Mesenteric fat pad (tissue), 1 donor: Measurements from ENCODE around the gene ACTL9. TPM values are rescaled to one million over a fixed set of nuclear protein-coding genes. Genes with fewer than 3 reads are reported as not detected.
A peak's percentile ranks its signal among the peaks of the same experiment; 100 is the strongest.

Experiments
- DNase-seq: peaks from one replicate; pipeline ENCODE4 v3.0.0-alpha.2; 2020; ENCODE audit warnings: low spot score
- total RNA-seq: library from RNA; stranded (reverse); fragmentation: NEBNext Ultra II Directional; extraction: Animal tissue kit (Norgen Biotek cat#: 25700); gene quantifications from one replicate; pipeline ENCODE4 v1.2.1, GENCODE V29; 2021
- donor health status: DM: yes; HTN: yes; CAD: no.

ACTL9 gene
- total RNA-seq, 1 donor from 2014 or later, result not detected

DNA sequence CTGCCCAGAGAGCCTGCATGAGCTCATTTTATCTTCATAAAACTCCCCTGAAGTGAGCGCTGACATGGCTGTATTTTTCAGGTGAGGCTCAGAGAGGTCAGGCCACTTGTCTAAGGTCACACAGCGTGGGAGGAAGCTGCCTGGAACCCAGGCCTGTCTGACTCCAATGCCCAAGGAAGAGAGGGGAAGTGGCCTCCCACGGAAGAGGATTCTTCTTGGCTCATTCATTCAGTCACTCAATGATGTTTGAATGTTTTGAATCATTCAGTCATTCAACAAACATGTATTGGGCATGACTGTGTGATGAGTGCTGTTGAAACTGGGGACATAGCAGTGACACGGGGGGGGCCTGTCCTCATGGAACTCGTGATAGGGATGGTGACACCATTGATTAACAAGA is 12.0 kb downstream of the ACTL9 start:
- DNase-seq, result no peak

DNA sequence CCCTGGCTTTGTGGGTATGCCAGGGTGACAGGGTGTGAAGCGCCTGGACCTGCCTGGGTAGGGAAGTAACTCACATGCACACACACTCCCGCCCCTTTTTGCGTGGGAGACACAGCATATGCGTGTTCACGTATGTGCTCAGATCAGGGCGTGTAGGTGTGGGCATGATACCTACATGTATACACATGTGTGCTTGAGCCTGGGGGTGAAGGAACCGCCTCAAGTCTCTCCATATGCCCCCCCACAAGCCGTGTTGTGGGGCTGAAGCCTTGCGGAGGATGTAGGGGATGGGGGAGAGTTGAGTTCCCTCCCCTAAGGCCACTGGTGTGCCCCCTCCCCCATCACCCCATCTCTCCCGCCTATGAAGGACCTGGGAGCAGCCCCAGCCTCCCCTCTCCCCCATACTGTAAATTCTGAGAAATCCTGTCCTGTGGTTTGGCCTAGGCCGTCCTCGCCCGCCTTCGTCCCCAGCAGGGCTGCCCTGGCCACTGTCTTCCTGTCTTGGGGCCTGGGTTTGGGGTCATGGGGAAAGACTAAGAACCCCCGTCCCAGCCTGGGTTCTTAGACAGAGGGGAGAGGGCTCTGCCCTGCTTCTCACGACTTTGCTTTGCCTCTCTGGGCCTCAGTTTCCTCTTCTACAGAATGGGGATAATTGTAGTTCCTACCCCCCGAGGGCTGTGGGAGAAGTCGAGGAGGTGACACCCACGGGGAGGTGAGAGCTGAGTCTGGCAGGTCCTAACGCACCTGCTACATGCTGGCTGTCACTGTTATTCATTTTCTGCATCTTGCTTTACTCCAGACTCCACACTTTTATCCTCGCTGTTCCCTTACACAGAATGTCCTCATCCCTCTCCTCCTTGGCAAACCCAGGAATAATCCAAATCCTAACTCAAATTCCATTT is 14.3 kb downstream of the ACTL9 start:
- DNase-seq, result no peak

GRCh38 chr19:8682931-8683330 is 15.7 kb downstream of the ACTL9 start:
- DNase-seq, result no peak

DNA sequence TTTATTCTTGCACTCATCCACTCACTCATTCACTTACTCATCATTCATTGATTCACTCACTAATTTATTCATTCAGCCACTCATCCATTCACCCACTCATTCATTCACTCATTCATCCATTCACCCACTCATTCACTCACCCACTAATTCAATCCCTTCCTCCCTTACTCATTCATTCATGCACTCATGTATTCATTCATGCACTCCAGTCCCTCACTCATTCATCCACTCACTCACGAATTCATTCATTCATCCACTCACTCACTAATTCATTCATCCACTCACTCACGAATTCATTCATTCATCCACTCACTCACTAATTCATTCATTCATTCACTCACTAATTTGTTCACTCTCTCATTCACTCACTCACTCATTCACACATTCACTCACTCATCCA is 16.1 kb downstream of the ACTL9 start:
- no peak for DNase-seq

- DNase-seq, result no peak
Measured at GRCh38 chr19:8681345-8682029, 17.1 kb downstream of the ACTL9 start.

DNA sequence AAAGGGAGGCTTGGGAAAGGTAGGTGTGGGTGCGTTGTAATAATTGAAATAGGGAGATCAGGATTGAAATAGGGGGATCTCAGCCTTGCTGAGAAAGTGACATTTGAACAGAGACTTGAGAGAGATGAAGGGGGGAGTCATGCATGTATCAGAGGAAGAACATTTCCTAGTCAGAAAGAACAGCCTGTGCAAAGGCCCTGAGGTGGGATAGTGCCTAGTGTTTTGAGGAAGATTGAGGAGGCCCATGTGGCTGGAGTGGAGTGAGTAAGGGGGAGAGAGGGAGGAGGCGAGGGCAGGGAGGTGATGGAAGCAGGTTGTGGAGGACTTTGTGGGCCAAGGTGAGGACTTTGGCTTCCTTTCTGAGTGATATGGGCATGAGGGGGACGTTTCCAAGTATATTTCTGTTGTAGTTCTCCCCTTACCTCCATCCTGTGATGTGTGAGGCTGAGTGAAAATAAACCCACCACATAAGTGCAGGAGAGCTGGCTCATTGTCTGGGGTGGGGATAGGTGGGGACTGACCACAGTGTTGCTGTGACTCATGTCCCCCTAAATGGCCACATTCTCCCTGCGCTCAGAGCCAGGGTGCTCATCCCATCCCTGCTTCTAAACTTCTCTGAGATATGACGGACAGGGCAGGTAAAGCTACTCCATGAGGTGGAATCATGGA is 17.8 kb downstream of the ACTL9 start:
- DNase-seq, result no peak

DNA sequence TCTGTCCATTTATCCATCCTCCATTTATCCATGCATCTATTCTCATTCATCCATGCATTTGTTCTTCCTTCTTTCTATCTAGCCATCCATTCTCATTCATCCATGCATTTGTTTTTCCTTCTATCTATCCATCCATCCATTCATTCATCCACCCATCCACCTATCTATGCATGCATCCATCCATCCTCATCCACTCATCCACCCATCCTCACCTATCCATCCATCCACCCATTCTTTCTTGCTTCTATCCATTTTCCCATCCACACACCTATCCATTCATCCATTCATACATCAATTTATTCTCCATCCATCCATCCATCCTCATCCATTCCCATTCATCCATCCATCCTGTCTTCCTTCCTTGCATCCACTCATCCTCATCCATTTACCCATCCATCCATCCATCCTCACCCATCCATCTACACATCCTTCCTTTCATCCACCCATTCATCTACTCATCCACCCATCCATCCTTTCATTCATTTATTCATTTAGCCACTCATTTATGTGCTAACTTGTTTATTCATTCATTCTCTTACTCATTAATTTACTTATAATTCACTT is 20.3 kb downstream of the ACTL9 start:
- DNase-seq, result no peak

GRCh38 chr19:8675066-8675465 is 23.5 kb downstream of the ACTL9 start:
- no peak for DNase-seq

GRCh38 chr19:8673276-8673891 is 25.2 kb downstream of the ACTL9 start:
- peak; percentile 37 for DNase-seq

DNA sequence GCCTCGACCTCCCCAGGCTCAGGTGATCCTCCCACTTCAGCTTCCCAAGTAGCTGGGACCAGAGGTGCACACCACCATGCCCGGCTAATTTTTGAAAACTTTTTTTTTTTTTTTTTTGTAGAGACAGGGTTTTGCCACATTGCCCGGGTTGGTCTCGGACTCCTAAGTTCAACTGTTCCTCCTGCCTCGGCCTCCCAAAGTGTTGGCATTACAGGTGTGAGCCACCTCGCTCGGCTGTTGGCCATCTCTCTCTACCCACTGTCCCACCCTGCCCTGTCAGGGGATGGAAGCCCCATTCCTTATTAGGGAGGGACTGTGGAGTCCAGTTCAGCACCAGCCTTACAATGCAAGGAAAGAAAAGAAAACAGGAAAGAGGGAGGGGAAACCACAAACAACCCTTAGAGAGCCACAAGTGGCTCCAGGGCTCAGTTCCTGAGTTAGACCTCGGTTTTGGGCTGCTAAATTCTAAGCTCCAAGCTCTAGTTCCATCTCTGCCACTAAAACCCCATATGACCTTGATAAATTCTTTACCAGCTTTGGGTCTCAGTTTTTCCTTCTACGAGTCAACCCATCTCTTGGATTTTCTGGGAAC is 31.7 kb downstream of the ACTL9 start:
- DNase-seq, result peak; percentile 37

DNA sequence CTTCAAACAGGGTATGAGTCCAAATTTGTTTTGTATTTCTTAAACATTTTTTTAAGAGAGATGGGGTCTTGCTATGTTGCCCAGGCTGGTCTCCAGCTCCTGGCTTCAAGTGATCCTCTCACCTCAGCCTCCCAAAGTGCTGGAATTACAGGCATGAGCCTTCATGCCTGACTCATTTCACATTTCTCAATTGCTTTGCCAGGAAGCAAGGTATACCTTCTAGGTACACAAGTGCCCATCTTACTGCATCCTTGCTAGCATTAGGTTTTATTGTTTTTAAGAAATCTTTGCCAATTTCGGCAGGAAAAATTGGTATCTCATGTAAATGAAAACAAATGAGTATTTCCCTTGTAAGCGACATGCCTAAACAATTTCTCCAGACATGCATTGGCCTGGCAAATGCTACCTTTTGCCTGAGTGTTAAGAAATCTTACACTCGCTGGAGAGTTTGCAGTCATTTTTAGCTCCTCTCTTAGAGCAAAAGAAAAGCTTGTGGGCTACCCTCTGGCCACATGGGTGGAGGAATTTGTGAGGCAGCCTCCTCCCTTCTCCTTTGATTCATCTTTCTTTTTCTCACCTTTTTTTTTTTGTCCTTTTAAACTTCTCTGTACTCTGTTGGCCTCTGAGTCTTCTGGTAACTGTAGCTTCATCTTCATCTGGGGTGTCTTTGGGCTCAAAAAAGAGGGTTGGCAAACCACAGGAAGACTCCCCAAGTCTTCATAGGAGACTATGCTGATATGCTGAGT is 33.0 kb downstream of the ACTL9 start:
- no peak for DNase-seq

DNA sequence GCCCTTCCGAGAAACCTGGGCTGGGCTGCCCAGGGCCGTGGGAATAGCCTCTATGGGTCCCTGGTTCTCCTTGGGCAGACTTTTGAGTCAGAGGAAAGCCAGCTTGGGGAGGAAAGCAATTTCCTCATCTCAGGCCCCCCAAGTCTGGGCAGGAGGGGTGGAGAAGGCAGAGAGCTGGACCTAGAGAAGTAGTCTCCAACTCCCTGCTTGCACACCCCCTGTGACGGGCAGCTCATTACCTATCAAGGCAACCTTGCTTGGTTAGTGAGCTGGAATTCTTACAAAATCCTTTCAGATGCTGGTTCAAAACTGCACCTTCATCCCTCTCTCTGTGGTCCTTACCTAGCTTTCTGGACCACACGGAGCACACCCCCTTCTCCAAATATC is 33.9 kb downstream of the ACTL9 start:
- peak; percentile 28 for DNase-seq

GRCh38 chr19:8663920-8664670 is 34.5 kb downstream of the ACTL9 start:
- no peak for DNase-seq

- DNase-seq, result no peak
Measured at GRCh38 chr19:8662263-8662662, 36.3 kb downstream of the ACTL9 start.

DNA sequence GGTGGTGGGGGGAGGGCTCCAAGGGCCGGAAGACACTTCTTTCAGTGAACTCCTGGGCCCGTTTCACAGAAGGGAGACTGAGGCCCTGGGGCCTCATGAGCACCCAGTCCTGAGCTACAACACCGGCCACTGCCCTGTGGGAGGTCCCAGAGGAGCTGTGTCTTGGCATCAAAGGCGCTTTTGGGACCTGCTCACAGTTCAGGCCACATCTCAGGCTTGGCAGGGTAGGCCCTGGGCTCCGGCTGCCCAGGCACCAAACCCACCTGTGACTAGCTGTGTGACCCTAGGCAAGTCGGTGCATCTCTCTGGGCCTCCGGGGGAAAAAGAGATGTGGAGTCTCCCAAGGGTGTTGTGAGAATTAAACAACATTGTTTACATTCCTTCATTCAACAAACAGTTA is 38.7 kb downstream of the ACTL9 start:
- peak; percentile 55 for DNase-seq

DNA sequence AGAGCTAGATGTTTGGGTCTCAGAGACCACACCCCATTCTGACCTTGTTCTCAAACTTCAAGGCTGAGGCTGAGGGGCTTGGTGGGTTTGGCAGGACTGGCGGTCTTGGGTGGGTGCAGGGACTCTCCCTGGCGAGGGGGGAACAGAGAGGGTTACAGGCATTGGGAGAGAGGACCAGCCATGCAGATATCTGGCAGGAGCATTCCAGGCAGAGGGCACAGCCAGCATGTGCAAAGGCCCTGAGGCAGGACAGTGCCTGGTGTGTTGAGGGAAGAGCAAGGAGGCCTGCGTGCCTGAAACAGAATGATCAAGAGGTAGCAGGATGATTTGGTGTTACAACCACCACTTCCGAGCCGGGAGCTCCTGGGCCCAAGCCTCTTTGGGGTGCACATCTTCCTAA is 40.7 kb downstream of the ACTL9 start:
- no peak for DNase-seq

DNA sequence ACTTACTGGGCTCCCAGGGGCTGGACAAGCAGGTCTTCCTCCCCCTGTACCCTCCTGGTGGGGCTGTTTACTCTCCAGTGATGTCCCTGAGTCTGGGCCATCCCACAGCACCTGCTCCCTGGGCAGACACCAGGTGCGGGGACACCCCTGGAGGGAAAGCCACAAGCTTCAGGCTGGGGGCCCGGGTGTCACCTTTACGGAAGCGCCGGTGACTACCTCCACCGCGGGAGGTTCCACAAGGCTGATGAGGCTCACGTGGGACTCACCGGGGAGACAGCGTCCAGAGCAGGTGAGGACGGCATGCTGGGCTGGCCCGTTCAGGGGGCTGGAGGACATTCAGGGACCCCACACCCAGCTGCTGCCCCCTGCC is 43.3 kb downstream of the ACTL9 start:
- no peak for DNase-seq

DNA sequence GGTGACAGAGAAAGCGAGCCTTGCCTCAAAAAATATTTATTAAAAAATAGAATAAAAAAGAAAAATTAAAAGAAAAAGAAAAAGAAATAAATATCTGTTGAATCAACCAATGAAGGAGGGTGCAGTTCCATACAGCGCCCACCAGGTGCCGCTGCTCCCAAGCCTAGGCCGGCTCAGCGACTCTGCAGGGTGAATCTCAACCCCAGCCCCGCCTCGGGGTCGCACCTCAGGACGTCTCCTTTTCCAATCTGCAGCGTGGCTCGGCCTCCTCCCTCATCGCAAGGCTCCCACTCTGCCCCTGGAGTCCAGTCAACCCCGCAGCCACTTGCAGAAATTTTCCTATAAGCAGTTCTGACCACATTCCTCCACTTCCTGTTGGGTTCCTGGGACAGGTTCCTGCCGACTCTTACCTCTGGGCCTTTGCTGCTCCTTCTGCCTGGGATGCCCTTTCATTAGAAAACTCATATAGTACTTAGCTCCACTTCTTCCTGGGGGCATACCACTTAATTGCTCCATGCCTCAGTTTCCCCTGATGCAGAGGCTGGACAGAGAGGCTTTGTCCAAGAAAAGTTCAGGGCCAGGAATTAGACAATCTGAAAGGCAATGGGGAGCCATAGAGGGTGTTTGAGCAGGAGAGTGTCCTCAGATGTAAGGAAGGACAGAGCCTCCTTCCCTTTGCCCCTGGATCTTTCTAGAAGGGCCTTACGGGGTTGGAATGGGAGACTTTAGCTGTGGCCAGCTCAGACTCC is 43.8 kb downstream of the ACTL9 start:
- no peak for DNase-seq

DNA sequence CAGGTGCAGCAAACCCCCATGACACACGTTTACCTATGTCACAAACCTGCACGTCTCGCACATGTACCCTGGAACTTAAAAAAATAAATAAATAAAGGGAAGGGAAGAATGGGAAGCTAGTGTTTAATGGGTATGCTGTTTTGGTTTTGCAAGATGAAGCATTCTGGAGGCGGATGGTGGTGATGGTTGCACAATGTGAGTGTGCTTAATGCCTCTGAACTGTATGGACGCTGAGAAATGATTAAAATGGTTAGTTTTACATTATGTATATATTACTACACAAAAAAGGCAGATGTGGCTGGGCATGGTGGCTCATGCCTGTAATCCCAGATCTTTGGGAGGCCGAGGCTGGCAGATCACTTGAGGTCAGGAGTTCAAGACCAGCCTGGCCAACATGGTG is 50.4 kb downstream of the ACTL9 start:
- DNase-seq, result no peak
